Mucosa of descending colon (tissue), 3 donors: Measurements from ENCODE around the gene ELMOD1. TPM values are rescaled to one million over a fixed set of nuclear protein-coding genes. Genes with fewer than 3 reads are reported as not detected.

Experiments used
- ATAC-seq: fragments of 200-7000 bp; cut with Tn5 transposase; one replicate; pipeline ENCODE4 v1.9.1; 2020; ENCODE audit warnings: mild to moderate bottlenecking, moderate library complexity
- DNase-seq, 3 donors: peaks; one replicate each; pipeline ENCODE4 v3.0.0-alpha.2; 2020
- H3K36me3 ChIP-seq: fragments of 200-600 bp; one replicate; pipeline ENCODE4 v1.8.0; 2021; ENCODE audit warnings: low read depth, mild to moderate bottlenecking
- H3K4me1 ChIP-seq: fragments of 200-600 bp; one replicate; pipeline ENCODE4 v1.8.0; 2021; ENCODE audit warnings: low read depth, mild to moderate bottlenecking
- H3K4me3 ChIP-seq: fragments of 200-600 bp; one replicate; pipeline ENCODE4 v1.8.0; 2021; ENCODE audit warnings: mild to moderate bottlenecking
- H3K9me3 ChIP-seq: fragments of 200-600 bp; one replicate; pipeline ENCODE4 v1.8.0; 2021; ENCODE audit warnings: mild to moderate bottlenecking
- intact Hi-C, 2 donors: fragments of 100-400 bp; cut with DNase I in 1 of 2; cut with micrococcal nuclease in 1 of 2; formaldehyde crosslinking; loops; one replicate each; pipeline versions ENCODE4 v1.11.0 to v1.11.1; 2022; cut with DNase I, micrococcal nuclease
- total RNA-seq, 3 donors: library from RNA; stranded (reverse); fragmentation: NEBNext Ultra II Directional in 2 of 3; extraction: Animal tissue kit (Norgen Biotek cat#: 25700) in 2 of 3; gene quantifications; one replicate each; pipeline versions ENCODE4 v1.2.1 to v1.2.4, GENCODE V29; 2021 to 2023
- TF ChIP-seq, protein P1 (sequence below): fragments of 200-600 bp; IDR thresholded peaks from one replicate; pipeline ENCODE4 v1.8.0; 2022; ENCODE audit warnings: antibody characterized with exemption, mild to moderate bottlenecking
- donor health status: DM: no; HTN: no; CAD: no; lungs with moderate emphysema.
- donor health status: DM: no; HTN: no; CAD: no.
- donor health status: DM: no; HTN: yes; CAD: no.

Gene ELMOD1
- total RNA-seq, 3 donors from 2014 or later = 0.31 to 0.57 TPM; not detected in 1

DNA sequence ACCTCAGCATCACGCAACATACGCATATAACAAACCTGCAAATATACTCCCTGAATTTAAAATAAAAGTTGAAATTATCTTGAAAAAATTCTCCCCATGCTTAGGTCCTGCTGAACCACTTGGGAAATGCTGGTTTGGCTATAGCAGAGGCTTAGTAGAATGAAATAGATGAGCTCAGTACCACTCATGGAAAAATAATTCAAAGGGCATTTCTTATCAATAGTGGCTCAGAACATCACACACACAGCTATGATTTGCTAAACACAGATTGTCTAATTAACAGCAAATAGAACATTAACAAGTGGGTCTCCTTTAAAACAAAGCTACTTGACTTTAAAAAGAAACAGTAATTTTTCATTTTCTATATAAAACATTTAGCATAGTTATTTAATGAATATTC, 21.5 kb downstream of the ELMOD1 start:
- no peaks in the 10 kb centered on the region for H3K36me3 ChIP-seq
- TF ChIP-seq, protein P1, sequence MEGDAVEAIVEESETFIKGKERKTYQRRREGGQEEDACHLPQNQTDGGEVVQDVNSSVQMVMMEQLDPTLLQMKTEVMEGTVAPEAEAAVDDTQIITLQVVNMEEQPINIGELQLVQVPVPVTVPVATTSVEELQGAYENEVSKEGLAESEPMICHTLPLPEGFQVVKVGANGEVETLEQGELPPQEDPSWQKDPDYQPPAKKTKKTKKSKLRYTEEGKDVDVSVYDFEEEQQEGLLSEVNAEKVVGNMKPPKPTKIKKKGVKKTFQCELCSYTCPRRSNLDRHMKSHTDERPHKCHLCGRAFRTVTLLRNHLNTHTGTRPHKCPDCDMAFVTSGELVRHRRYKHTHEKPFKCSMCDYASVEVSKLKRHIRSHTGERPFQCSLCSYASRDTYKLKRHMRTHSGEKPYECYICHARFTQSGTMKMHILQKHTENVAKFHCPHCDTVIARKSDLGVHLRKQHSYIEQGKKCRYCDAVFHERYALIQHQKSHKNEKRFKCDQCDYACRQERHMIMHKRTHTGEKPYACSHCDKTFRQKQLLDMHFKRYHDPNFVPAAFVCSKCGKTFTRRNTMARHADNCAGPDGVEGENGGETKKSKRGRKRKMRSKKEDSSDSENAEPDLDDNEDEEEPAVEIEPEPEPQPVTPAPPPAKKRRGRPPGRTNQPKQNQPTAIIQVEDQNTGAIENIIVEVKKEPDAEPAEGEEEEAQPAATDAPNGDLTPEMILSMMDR = no peak
- intact Hi-C loops = no loop called here
- H3K4me3 ChIP-seq = no peak overlapping the region
- no peaks in the 10 kb centered on the region for H3K4me1 ChIP-seq
- no peak for DNase-seq
- no peak for ATAC-seq
- H3K9me3 ChIP-seq = no peaks in the 10 kb centered on the region

GRCh38 chr11:107619926-107620325, 29.0 kb downstream of the ELMOD1 start:
- DNase-seq (no peak), ATAC-seq (no peak)
- intact Hi-C loops = no loop called here
- Histone ChIP-seq H3K4me1 (no peaks in the 10 kb centered on the region), H3K9me3 (no peaks in the 10 kb centered on the region), H3K36me3 (no peaks in the 10 kb centered on the region), H3K4me3 (no peak overlapping the region)
- TF ChIP-seq, protein P1 = no peak

GRCh38 chr11:107621081-107621480, 30.1 kb downstream of the ELMOD1 start:
- no peaks in the 10 kb centered on the region for H3K4me1 ChIP-seq
- DNase-seq (no peak), ATAC-seq (no peak)
- H3K9me3 ChIP-seq = no peaks in the 10 kb centered on the region
- no peak overlapping the region for H3K4me3 ChIP-seq
- H3K36me3 ChIP-seq = no peaks in the 10 kb centered on the region
- TF ChIP-seq, protein P1 = no peak
- intact Hi-C loops = no loop called here

- intact Hi-C loops = no loop called here
- ATAC-seq = no peak
- Histone ChIP-seq H3K4me1 (no peaks in the 10 kb centered on the region), H3K9me3 (no peaks in the 10 kb centered on the region), H3K4me3 (no peak overlapping the region), H3K36me3 (no peaks in the 10 kb centered on the region)
- TF ChIP-seq, protein P1 = no peak
- no peak for DNase-seq
Observed at GRCh38 chr11:107623183-107623582, 32.2 kb downstream of the ELMOD1 start.

GRCh38 chr11:107624983-107625684, 34.2 kb downstream of the ELMOD1 start:
- no peak for ATAC-seq
- Histone ChIP-seq H3K9me3 (no peaks in the 10 kb centered on the region), H3K36me3 (no peaks in the 10 kb centered on the region), H3K4me3 (no peak overlapping the region), H3K4me1 (no peaks in the 10 kb centered on the region)
- intact Hi-C loops = no loop called here
- DNase-seq = no peak
- TF ChIP-seq, protein P1 = no peak

DNA sequence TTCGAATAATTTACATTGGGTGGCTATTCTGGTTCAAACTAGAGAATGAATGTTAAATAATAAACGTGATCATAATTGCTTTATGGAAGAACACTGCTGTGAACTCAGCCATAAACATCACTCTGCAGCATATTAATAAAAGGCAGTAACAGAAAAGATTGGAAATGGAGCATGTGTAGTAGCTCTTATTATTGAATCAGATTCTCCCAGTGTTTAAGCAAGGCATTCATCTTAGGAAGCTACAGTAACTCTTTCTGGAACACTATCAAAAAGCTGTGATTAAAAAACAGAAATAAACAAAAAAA, 34.7 kb downstream of the ELMOD1 start:
- Histone ChIP-seq H3K4me3 (no peak overlapping the region), H3K4me1 (no peaks in the 10 kb centered on the region), H3K9me3 (no peaks in the 10 kb centered on the region), H3K36me3 (no peaks in the 10 kb centered on the region)
- intact Hi-C loops = no loop called here
- no peak for ATAC-seq
- no peak for DNase-seq
- TF ChIP-seq, protein P1 = no peak
